HepG2 (cell line): Measurements from ENCODE around the gene DNAJC12. TPM values are rescaled to one million over a fixed set of nuclear protein-coding genes. Genes with fewer than 3 reads are reported as not detected.
A peak's percentile ranks its signal among the peaks of the same experiment; 100 is the strongest.

Experiments
- HNF1A ChIP-seq, 2 experiments: sonication (generic) in 1 of 2; formaldehyde crosslinking in 1 of 2; IDR thresholded peaks; 2 replicates each; pipeline versions ENCODE4 v1.4.0 to v1.6.1; 2016 to 2020; ENCODE audit warnings: borderline replicate concordance in 1 of 2, low read depth in 1 of 2, mild to moderate bottlenecking in 1 of 2, missing genetic modification reagents in 1 of 2
- MIER3 ChIP-seq: IDR thresholded peaks from 2 replicates; pipeline ENCODE4 v1.6.1; 2016; ENCODE audit warnings: missing compliant biosample characterization, borderline replicate concordance
- MLX ChIP-seq: IDR thresholded peaks from 2 replicates; pipeline ENCODE4 v1.6.1; 2016
- NFYB ChIP-seq: sonication (generic); formaldehyde crosslinking; IDR thresholded peaks from 2 replicates; pipeline ENCODE4 v1.4.0; 2020; ENCODE audit warnings: missing genetic modification reagents
- SALL2 ChIP-seq: sonication (generic); formaldehyde crosslinking; IDR thresholded peaks from 2 replicates; pipeline ENCODE4 v1.8.1; 2023; ENCODE audit warnings: mild to moderate bottlenecking, missing genetic modification reagents, inconsistent platforms
- SPEN ChIP-seq: sonication (generic); formaldehyde crosslinking; IDR thresholded peaks from 2 replicates; pipeline ENCODE4 v1.5.1; 2020; ENCODE audit warnings: low read depth, mild to moderate bottlenecking, missing genetic modification reagents
- TRIM22 ChIP-seq: fragments of 450-650 bp; IDR thresholded peaks from 2 replicates; pipeline ENCODE4 v1.6.1; 2017
- ZNF160 ChIP-seq: sonication (generic); formaldehyde crosslinking; IDR thresholded peaks from 2 replicates; pipeline ENCODE4 v1.8.0; 2022; ENCODE audit warnings: mild to moderate bottlenecking, inconsistent platforms, missing genetic modification reagents
- ZNF670 ChIP-seq: sonication (generic); formaldehyde crosslinking; IDR thresholded peaks from 2 replicates; pipeline ENCODE4 v1.8.0; 2022; ENCODE audit warnings: mild to moderate bottlenecking, missing genetic modification reagents, borderline replicate concordance
- polyA plus RNA-seq, 8 experiments: library from polyadenylated mRNA; depleted of rRNA in 3 of 8; stranded (reverse) in 7 of 8; unstranded in 1 of 8; fragments of >200 nt; fragmentation: Illumina TruSeq in 4 of 8; extraction: Trizol in 4 of 8; gene quantifications; 2 replicates each; pipeline versions ENCODE4 v1.2.1 to v1.2.3, GENCODE V29; 2011 to 2016; ENCODE audit warnings: low read depth in 4 of 8, missing spikeins in 1 of 8, mixed read lengths in 1 of 8; ENCODE audit not compliant: insufficient read depth in 1 of 8
- total RNA-seq, 5 experiments: library from RNA; depleted of rRNA; stranded (reverse); fragments of >200 nt; fragmentation: Illumina TruSeq; extraction: Trizol; gene quantifications; 2 replicates each; pipeline ENCODE4 v1.2.3, GENCODE V29; 2016; ENCODE audit warnings: low read depth in 1 of 5
- TF ChIP-seq, protein P1 (sequence below): sonication (generic); formaldehyde crosslinking; conservative IDR thresholded peaks from 2 replicates; pipeline ENCODE4 v1.4.0; 2020; ENCODE audit warnings: missing genetic modification reagents
- TF ChIP-seq, protein P2 (sequence below), 2 experiments: sonication (generic) in 1 of 2; formaldehyde crosslinking in 1 of 2; IDR thresholded peaks; 2 replicates each; pipeline versions ENCODE4 v1.5.1 to v1.6.1; 2011 to 2020; ENCODE audit warnings: borderline replicate concordance in 1 of 2, low read depth in 1 of 2, low read length in 1 of 2, mild to moderate bottlenecking in 1 of 2, missing genetic modification reagents in 1 of 2, moderate library complexity in 1 of 2
- TF ChIP-seq, protein P3 (sequence below): sonication (generic); formaldehyde crosslinking; IDR thresholded peaks from 2 replicates; pipeline ENCODE4 v1.4.0; 2020; ENCODE audit warnings: low read depth, missing genetic modification reagents

The DNAJC12 gene
- total and polyA plus RNA-seq, 2 of the 13 experiments (the other 11 are each of a cell fraction or from before 2014, with no cell fraction given), result 11.6 to 43.9 TPM

GRCh38 chr10:67764012-67764822, 73.8 kb downstream of the DNAJC12 start (continued):
- TF ChIP-seq, protein P1, sequence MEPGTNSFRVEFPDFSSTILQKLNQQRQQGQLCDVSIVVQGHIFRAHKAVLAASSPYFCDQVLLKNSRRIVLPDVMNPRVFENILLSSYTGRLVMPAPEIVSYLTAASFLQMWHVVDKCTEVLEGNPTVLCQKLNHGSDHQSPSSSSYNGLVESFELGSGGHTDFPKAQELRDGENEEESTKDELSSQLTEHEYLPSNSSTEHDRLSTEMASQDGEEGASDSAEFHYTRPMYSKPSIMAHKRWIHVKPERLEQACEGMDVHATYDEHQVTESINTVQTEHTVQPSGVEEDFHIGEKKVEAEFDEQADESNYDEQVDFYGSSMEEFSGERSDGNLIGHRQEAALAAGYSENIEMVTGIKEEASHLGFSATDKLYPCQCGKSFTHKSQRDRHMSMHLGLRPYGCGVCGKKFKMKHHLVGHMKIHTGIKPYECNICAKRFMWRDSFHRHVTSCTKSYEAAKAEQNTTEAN (CRISPR knock-in tag), result peak; percentile 56
- TF ChIP-seq, protein P2, sequence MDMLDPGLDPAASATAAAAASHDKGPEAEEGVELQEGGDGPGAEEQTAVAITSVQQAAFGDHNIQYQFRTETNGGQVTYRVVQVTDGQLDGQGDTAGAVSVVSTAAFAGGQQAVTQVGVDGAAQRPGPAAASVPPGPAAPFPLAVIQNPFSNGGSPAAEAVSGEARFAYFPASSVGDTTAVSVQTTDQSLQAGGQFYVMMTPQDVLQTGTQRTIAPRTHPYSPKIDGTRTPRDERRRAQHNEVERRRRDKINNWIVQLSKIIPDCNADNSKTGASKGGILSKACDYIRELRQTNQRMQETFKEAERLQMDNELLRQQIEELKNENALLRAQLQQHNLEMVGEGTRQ (IDR thresholded peaks at IDR 0.05; ENCODE audit: low read depth, low read length), result no peak
- TF ChIP-seq, protein P2 (CRISPR knock-in tag; IDR thresholded peaks at IDR 0.05; ENCODE audit: borderline replicate concordance), result no peak
- peak; percentile 49; the same call in 1 of the 2 replicates for TF ChIP-seq MIER3
- no peak for TF ChIP-seq ZNF670
- TF ChIP-seq, protein P3, sequence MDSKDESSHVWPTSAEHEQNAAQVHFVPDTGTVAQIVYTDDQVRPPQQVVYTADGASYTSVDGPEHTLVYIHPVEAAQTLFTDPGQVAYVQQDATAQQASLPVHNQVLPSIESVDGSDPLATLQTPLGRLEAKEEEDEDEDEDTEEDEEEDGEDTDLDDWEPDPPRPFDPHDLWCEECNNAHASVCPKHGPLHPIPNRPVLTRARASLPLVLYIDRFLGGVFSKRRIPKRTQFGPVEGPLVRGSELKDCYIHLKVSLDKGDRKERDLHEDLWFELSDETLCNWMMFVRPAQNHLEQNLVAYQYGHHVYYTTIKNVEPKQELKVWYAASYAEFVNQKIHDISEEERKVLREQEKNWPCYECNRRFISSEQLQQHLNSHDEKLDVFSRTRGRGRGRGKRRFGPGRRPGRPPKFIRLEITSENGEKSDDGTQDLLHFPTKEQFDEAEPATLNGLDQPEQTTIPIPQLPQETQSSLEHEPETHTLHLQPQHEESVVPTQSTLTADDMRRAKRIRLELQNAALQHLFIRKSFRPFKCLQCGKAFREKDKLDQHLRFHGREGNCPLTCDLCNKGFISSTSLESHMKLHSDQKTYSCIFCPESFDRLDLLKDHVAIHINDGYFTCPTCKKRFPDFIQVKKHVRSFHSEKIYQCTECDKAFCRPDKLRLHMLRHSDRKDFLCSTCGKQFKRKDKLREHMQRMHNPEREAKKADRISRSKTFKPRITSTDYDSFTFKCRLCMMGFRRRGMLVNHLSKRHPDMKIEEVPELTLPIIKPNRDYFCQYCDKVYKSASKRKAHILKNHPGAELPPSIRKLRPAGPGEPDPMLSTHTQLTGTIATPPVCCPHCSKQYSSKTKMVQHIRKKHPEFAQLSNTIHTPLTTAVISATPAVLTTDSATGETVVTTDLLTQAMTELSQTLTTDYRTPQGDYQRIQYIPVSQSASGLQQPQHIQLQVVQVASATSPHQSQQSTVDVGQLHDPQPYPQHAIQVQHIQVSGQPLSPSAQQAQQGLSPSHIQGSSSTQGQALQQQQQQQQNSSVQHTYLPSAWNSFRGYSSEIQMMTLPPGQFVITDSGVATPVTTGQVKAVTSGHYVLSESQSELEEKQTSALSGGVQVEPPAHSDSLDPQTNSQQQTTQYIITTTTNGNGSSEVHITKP (CRISPR knock-in tag), result peak; percentile 35; the same call in 1 of the 2 replicates
- TF ChIP-seq NFYB (CRISPR knock-in tag), result no peak; the same call in 1 of the 2 replicates
- no peak for TF ChIP-seq MLX (CRISPR knock-in tag)
- no peak for TF ChIP-seq TRIM22
- no peak for TF ChIP-seq SPEN (CRISPR knock-in tag)
- 0 out of 2 replicates have a peak, but pooled peaks have one; percentile 52 for TF ChIP-seq ZNF160
- 0 out of 2 replicates have a peak, but pooled peaks have one; percentile 31 for TF ChIP-seq HNF1A (IDR thresholded peaks at IDR 0.05; ENCODE audit: low read depth)
- TF ChIP-seq HNF1A (CRISPR knock-in tag; IDR thresholded peaks at IDR 0.05; ENCODE audit: borderline replicate concordance), result 0 out of 2 replicates have a peak, but pooled peaks have one; percentile 13
- peak; percentile 77; the same call in 1 of the 2 replicates for TF ChIP-seq SALL2 (CRISPR knock-in tag)
